Upper lobe of left lung (tissue), 4 donors: ENCODE data around the gene SEMA4C.

Experiments
- POLR2A ChIP-seq, 4 donors: fragments of 450-650 bp; IDR thresholded peaks; one replicate each; pipeline ENCODE4 v1.5.1; 2016 to 2017; ENCODE audit warnings: antibody characterized with exemption in 4 of 4, mild to moderate bottlenecking in 2 of 4
- TF ChIP-seq, protein P1 (sequence below), 6 experiments: fragments of 450-650 bp in 4 of 6; fragments of 200-600 bp in 2 of 6; sonication (generic) in 2 of 6; IDR thresholded peaks; one replicate each; pipeline ENCODE4 v1.5.1; 2016 to 2019; ENCODE audit warnings: antibody characterized with exemption in 6 of 6

DNA sequence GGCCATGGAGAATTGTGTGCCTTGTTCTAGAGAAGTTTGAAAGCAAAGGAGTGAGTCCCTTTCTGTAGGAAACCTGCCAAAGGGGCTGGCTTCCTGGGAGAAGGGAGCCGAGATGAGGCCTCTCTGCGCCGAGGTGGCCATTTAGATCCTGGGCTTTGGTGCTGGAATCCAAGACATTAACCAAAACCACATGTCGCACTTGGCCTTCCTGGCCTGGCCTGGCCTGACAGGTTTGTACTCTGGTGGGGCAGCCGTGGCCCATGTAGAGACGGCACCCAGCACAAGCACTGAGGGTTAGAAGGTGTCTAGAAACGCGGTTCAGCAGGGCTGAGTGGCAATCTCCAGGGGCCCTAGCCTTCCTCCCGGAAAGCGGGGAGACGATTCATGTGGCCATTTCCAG lies 46.7 kb downstream of the SEMA4C start:
- TF ChIP-seq, protein P1, sequence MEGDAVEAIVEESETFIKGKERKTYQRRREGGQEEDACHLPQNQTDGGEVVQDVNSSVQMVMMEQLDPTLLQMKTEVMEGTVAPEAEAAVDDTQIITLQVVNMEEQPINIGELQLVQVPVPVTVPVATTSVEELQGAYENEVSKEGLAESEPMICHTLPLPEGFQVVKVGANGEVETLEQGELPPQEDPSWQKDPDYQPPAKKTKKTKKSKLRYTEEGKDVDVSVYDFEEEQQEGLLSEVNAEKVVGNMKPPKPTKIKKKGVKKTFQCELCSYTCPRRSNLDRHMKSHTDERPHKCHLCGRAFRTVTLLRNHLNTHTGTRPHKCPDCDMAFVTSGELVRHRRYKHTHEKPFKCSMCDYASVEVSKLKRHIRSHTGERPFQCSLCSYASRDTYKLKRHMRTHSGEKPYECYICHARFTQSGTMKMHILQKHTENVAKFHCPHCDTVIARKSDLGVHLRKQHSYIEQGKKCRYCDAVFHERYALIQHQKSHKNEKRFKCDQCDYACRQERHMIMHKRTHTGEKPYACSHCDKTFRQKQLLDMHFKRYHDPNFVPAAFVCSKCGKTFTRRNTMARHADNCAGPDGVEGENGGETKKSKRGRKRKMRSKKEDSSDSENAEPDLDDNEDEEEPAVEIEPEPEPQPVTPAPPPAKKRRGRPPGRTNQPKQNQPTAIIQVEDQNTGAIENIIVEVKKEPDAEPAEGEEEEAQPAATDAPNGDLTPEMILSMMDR (IDR thresholded peaks at IDR 0.05), result no peak
- TF ChIP-seq POLR2A (IDR thresholded peaks at IDR 0.05), result no peak
